Ishikawa (cell line): Measurements from ENCODE around the gene NUTF2.

Experiments used
- CEBPB ChIP-seq: IDR thresholded peaks from 2 replicates; pipeline ENCODE4 v1.6.1; 2012
- CREB1 ChIP-seq: IDR thresholded peaks from 2 replicates; pipeline ENCODE4 v1.6.1; 2012; ENCODE audit warnings: low read depth
- EGR1 ChIP-seq: IDR thresholded peaks from 2 replicates; pipeline ENCODE4 v1.6.1; 2012
- EP300 ChIP-seq: IDR thresholded peaks from 2 replicates; pipeline ENCODE4 v1.6.1; 2012; ENCODE audit warnings: borderline replicate concordance
- FOXM1 ChIP-seq: IDR thresholded peaks from 2 replicates; pipeline ENCODE4 v1.6.1; 2012; ENCODE audit warnings: low read depth, borderline replicate concordance
- NFIC ChIP-seq: IDR thresholded peaks from 2 replicates; pipeline ENCODE4 v1.6.1; 2012
- RAD21 ChIP-seq: IDR thresholded peaks from 2 replicates; pipeline ENCODE4 v1.6.1; 2012; ENCODE audit warnings: low read depth
- TAF1 ChIP-seq: IDR thresholded peaks from 2 replicates; pipeline ENCODE4 v1.6.1; 2012; ENCODE audit warnings: low read depth, mild to moderate bottlenecking
- TCF12 ChIP-seq: IDR thresholded peaks from 2 replicates; pipeline ENCODE4 v1.6.1; 2012; ENCODE audit warnings: low read depth
- TEAD4 ChIP-seq: IDR thresholded peaks from 2 replicates; pipeline ENCODE4 v1.6.1; 2012
- YY1 ChIP-seq: IDR thresholded peaks from 2 replicates; pipeline ENCODE4 v1.6.1; 2012; ENCODE audit warnings: low read depth
- ZBTB7A ChIP-seq: IDR thresholded peaks from 2 replicates; pipeline ENCODE4 v1.6.1; 2012; ENCODE audit warnings: low read depth
- TF ChIP-seq, protein P1 (sequence below): IDR thresholded peaks from 2 replicates; pipeline ENCODE4 v1.6.1; 2012
- TF ChIP-seq, protein P2 (sequence below): IDR thresholded peaks from 2 replicates; pipeline ENCODE4 v1.6.1; 2012
- TF ChIP-seq, protein P3 (sequence below): IDR thresholded peaks from 2 replicates; pipeline ENCODE4 v1.6.1; 2012; ENCODE audit warnings: low read depth, mild to moderate bottlenecking

Gene NUTF2

DNA sequence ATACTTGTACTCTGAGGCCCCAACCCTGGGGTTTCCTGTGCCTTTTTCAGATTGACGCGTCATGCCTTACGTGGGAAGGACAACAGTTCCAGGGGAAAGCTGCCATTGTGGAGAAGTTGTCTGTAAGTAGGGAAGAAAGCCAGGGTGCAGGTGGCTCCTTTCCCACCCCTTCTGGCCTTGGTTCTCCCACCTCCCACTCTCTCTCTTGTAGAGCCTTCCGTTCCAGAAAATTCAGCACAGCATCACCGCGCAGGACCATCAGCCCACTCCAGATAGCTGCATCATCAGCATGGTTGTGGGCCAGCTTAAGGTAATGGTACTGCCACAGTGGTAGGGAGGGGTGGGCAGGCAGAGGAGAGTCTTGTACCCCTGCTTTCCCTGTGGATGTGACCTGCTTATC lies 21.6 kb downstream of the NUTF2 start:
- TF ChIP-seq, protein P1, sequence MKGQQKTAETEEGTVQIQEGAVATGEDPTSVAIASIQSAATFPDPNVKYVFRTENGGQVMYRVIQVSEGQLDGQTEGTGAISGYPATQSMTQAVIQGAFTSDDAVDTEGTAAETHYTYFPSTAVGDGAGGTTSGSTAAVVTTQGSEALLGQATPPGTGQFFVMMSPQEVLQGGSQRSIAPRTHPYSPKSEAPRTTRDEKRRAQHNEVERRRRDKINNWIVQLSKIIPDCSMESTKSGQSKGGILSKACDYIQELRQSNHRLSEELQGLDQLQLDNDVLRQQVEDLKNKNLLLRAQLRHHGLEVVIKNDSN: no peak
- TF ChIP-seq NFIC: no peak
- TF ChIP-seq, protein P2, sequence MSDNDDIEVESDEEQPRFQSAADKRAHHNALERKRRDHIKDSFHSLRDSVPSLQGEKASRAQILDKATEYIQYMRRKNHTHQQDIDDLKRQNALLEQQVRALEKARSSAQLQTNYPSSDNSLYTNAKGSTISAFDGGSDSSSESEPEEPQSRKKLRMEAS: no peak
- TF ChIP-seq EP300: no peak

DNA sequence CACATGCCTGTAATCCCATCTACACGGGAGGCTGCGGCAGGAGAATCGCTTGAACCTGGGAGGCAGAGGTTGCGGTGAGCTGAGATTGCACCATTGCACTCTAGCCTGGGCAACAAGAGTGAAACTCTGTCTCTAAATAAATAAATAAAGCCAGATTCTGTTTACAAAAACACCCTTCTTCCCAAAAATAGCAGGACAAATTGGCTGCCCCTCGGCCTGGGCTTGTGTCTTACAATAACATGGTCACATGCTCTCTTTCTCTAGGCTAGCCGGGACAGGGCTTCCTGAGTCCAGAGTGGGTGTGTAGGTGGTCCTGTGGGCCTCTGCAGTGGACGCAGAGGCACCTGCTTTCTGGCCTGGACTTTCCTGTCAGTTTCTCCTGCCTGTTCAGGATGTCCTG lies 22.9 kb downstream of the NUTF2 start:
- TF ChIP-seq FOXM1 (no peak), ZBTB7A (no peak), TAF1 (no peak), EGR1 (no peak), CEBPB (no peak), YY1 (no peak), TEAD4 (no peak), CREB1 (no peak), EP300 (no peak)
- TF ChIP-seq, protein P2: no peak
- TF ChIP-seq, protein P1: no peak

- TF ChIP-seq NFIC: no peak
- TF ChIP-seq FOXM1: no peak
- TF ChIP-seq, protein P1: no peak
- TF ChIP-seq TAF1: no peak
- TF ChIP-seq CREB1: no peak
- TF ChIP-seq TEAD4: no peak
- no peak for TF ChIP-seq CEBPB
- TF ChIP-seq EP300: no peak
- TF ChIP-seq TCF12: no peak
- no peak for TF ChIP-seq YY1
- TF ChIP-seq RAD21: no peak
- TF ChIP-seq, protein P2: no peak
- TF ChIP-seq, protein P3, sequence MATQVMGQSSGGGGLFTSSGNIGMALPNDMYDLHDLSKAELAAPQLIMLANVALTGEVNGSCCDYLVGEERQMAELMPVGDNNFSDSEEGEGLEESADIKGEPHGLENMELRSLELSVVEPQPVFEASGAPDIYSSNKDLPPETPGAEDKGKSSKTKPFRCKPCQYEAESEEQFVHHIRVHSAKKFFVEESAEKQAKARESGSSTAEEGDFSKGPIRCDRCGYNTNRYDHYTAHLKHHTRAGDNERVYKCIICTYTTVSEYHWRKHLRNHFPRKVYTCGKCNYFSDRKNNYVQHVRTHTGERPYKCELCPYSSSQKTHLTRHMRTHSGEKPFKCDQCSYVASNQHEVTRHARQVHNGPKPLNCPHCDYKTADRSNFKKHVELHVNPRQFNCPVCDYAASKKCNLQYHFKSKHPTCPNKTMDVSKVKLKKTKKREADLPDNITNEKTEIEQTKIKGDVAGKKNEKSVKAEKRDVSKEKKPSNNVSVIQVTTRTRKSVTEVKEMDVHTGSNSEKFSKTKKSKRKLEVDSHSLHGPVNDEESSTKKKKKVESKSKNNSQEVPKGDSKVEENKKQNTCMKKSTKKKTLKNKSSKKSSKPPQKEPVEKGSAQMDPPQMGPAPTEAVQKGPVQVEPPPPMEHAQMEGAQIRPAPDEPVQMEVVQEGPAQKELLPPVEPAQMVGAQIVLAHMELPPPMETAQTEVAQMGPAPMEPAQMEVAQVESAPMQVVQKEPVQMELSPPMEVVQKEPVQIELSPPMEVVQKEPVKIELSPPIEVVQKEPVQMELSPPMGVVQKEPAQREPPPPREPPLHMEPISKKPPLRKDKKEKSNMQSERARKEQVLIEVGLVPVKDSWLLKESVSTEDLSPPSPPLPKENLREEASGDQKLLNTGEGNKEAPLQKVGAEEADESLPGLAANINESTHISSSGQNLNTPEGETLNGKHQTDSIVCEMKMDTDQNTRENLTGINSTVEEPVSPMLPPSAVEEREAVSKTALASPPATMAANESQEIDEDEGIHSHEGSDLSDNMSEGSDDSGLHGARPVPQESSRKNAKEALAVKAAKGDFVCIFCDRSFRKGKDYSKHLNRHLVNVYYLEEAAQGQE: no peak
- TF ChIP-seq EGR1: no peak
- no peak for TF ChIP-seq ZBTB7A
These were observed 24.5 kb downstream of the NUTF2 start for GRCh38 chr16:67871256-67871655.

DNA sequence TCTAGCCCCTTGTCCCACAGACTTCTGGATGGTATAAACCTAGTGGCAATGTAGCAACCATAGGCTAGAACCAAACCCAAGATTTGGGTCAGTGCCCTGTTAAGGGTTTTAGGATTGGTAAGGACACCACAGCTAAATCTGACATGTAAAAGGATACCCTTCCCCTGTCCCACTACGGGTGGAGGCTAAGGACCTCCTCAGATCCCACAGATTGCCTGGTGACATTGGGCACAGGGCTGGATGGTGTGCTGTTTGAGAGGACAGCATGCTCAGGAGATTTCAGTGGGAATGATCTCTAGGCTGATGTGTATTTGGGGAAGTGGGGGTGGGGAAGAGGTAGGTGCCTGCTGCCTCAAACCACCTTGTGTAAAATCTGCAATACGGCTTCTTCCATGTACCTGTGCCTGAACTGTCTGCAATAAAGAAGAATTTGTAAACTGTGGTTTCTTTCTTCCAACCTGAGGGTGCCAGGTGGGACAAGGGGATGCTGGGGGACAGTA lies 25.4 kb downstream of the NUTF2 start:
- TF ChIP-seq CREB1 (no peak), FOXM1 (no peak), TEAD4 (no peak), NFIC (no peak), TAF1 (no peak), CEBPB (no peak), TCF12 (no peak), EP300 (no peak), ZBTB7A (no peak), RAD21 (no peak), EGR1 (no peak), YY1 (no peak)
- TF ChIP-seq, protein P1: no peak
- TF ChIP-seq, protein P3: no peak
- TF ChIP-seq, protein P2: no peak
